Endothelial cell of umbilical vein (primary cell): ENCODE results near the gene TAMALIN. TPM values are rescaled to one million over a fixed set of nuclear protein-coding genes. Genes with fewer than 3 reads are reported as not detected.
A peak's percentile ranks its signal among the peaks of the same experiment; 100 is the strongest.

Source experiments
- BruUV-seq: library from RNA; stranded (reverse); fragments of 400-500 nt; replicated peaks from 2 replicates; lab custom pipeline; 2021; lab: Mats Ljungman, UMichigan
- CTCF ChIA-PET: fragments of 300-600, 350-600 bp; sonication (Branson Sonifier 250); formaldehyde crosslinking; loops from one replicate; lab custom pipeline; 2021; ENCODE audit warnings: antibody characterized with exemption, inconsistent platforms; lab: Charles Lee
- POLR2A ChIA-PET: fragments of 300-600, 350-600 bp; sonication (Branson Sonifier 250); formaldehyde crosslinking; loops from one replicate; lab custom pipeline; 2021; ENCODE audit warnings: antibody characterized with exemption, inconsistent platforms; lab: Charles Lee
- DNase-seq: peaks from one replicate; pipeline ENCODE4 v3.0.0-alpha.2; 2011; ENCODE audit warnings: low read depth, low spot score
- FAIRE-seq: peaks from 2 replicates; lab custom pipeline; 2011; peaks lifted over from hg19 to GRCh38; lab: Jason Lieb, UNC
- H2AFZ ChIP-seq: 2 replicates; pipeline ENCODE4 v1.6.0; 2012; ENCODE audit warnings: low read depth, low read length, control low read depth, inconsistent platforms
- H3K27ac ChIP-seq: 2 replicates; pipeline ENCODE4 v1.5.1; 2011; ENCODE audit warnings: low read depth, mild to moderate bottlenecking, control low read depth, low read length, moderate library complexity; ENCODE audit not compliant: insufficient read depth
- H3K27me3 ChIP-seq, 2 experiments: 2 replicates each; pipeline versions ENCODE4 v1.6.0 to v1.6.1; 2011; ENCODE audit warnings: low read length in 2 of 2, mixed read lengths in 1 of 2; ENCODE audit not compliant: control insufficient read depth in 2 of 2, insufficient read depth in 2 of 2
- H3K36me3 ChIP-seq, 2 experiments: 2 replicates in 1 of 2; 3 replicates in 1 of 2; pipeline ENCODE4 v1.5.1; 2011; ENCODE audit warnings: low read length in 2 of 2, mild to moderate bottlenecking in 1 of 2, moderate library complexity in 1 of 2; ENCODE audit not compliant: control insufficient read depth in 2 of 2, insufficient read depth in 2 of 2; ENCODE audit errors: extremely low read depth in 1 of 2
- H3K4me1 ChIP-seq: 3 replicates; pipeline ENCODE4 v1.5.1; 2011; ENCODE audit warnings: mild to moderate bottlenecking, low read length; ENCODE audit not compliant: control insufficient read depth, insufficient read depth; ENCODE audit errors: extremely low read depth
- H3K4me2 ChIP-seq: 2 replicates; pipeline ENCODE4 v1.6.1; 2011; ENCODE audit warnings: low read length, control low read depth, mixed read lengths; ENCODE audit not compliant: insufficient read depth
- H3K4me3 ChIP-seq, 3 experiments: fragments of 200-600 bp in 1 of 3; sonication (generic), shearing (Covaris generic) in 1 of 3; replicated peaks in 1 of 3; 2 replicates each; pipeline ENCODE4 v1.5.1; 2011 to 2016; ENCODE audit warnings: control low read depth in 3 of 3, low read length in 3 of 3, mild to moderate bottlenecking in 2 of 3, inconsistent platforms in 1 of 3, low read depth in 1 of 3, moderate library complexity in 1 of 3; ENCODE audit not compliant: insufficient read depth in 1 of 3
- H3K79me2 ChIP-seq: 2 replicates; pipeline ENCODE4 v1.6.0; 2012; ENCODE audit warnings: low read length, inconsistent platforms; ENCODE audit not compliant: control insufficient read depth, insufficient read depth
- H3K9ac ChIP-seq: replicated peaks from 2 replicates; pipeline ENCODE3; 2011; ENCODE audit warnings: low read length, control low read depth; ENCODE audit not compliant: insufficient read depth; ENCODE audit errors: extremely low read depth
- H3K9me1 ChIP-seq: replicated peaks from 3 replicates; pipeline ENCODE4 v1.6.0; 2011; ENCODE audit warnings: mild to moderate bottlenecking, low read length; ENCODE audit not compliant: control insufficient read depth, insufficient read depth; ENCODE audit errors: extremely low read depth
- H3K9me3 ChIP-seq: replicated peaks from 2 replicates; pipeline ENCODE4 v1.5.1; 2012; ENCODE audit warnings: low read length, inconsistent platforms; ENCODE audit not compliant: control insufficient read depth, insufficient read depth
- H4K20me1 ChIP-seq: replicated peaks from 2 replicates; pipeline ENCODE3; 2011; ENCODE audit warnings: mild to moderate bottlenecking, low read length; ENCODE audit not compliant: control insufficient read depth, insufficient read depth; ENCODE audit errors: extremely low read depth
- CTCF ChIP-seq, 2 donors: IDR thresholded peaks; 1 replicate in 1 of 2; 2 replicates in 1 of 2; pipeline ENCODE4 v1.5.1; 2011; ENCODE audit warnings: low read length in 2 of 2, mild to moderate bottlenecking in 2 of 2, moderate library complexity in 2 of 2, control low read depth in 1 of 2, inconsistent platforms in 1 of 2, low read depth in 1 of 2; ENCODE audit not compliant: insufficient read depth in 1 of 2; ENCODE audit errors: extremely low read depth in 1 of 2
- EZH2 ChIP-seq: IDR thresholded peaks from 2 replicates; pipeline ENCODE4 v1.6.1; 2012; ENCODE audit warnings: borderline replicate concordance, low read depth, mild to moderate bottlenecking, moderate library complexity, low read length, inconsistent platforms; ENCODE audit not compliant: severe bottlenecking
- FOS ChIP-seq: IDR thresholded peaks from 2 replicates; pipeline ENCODE4 v1.6.1; 2011; ENCODE audit warnings: mild to moderate bottlenecking, low read length, moderate library complexity, borderline replicate concordance; ENCODE audit not compliant: insufficient read depth
- GATA2 ChIP-seq: IDR thresholded peaks from 2 replicates; pipeline ENCODE4 v1.7.0; 2011; ENCODE audit warnings: low read depth, mild to moderate bottlenecking, moderate library complexity, mixed read lengths, low read length; ENCODE audit not compliant: insufficient read length, insufficient read depth
- JUN ChIP-seq: IDR thresholded peaks from 2 replicates; pipeline ENCODE4 v1.6.1; 2011; ENCODE audit warnings: borderline replicate concordance, low read depth; ENCODE audit not compliant: insufficient read length, insufficient read depth
- MYC ChIP-seq: IDR thresholded peaks from one replicate; pipeline ENCODE4 v1.6.1; 2011; ENCODE audit warnings: mild to moderate bottlenecking, low read depth, low read length
- POLR2A ChIP-seq: IDR thresholded peaks from 2 replicates; pipeline ENCODE4 v1.6.1; 2012; ENCODE audit warnings: low read depth, mild to moderate bottlenecking, control low read depth, low read length
- POLR2AphosphoS5 ChIP-seq: IDR thresholded peaks from 2 replicates; pipeline ENCODE4 v1.6.1; 2012; ENCODE audit warnings: low read depth, mild to moderate bottlenecking, control low read depth, low read length, moderate library complexity; ENCODE audit not compliant: insufficient read depth
- dilution Hi-C: fragments of 300-500 bp; cut with MboI; formaldehyde crosslinking; loops from one replicate; pipeline ENCODE4 v1.15.0; 2019; ENCODE audit warnings: low sequenced_read_pairs; ENCODE audit not compliant: extremely low pct_ligation_motif_present
- intact Hi-C: fragments of 100-400 bp; cut with micrococcal nuclease; formaldehyde crosslinking; loops from one replicate; pipeline ENCODE4 v1.10.0; 2022
- polyA plus RNA-seq, 4 experiments: library from polyadenylated mRNA; depleted of rRNA in 3 of 4; stranded (reverse) in 3 of 4; unstranded in 1 of 4; fragments of >200 nt; gene quantifications; 2 replicates each; pipeline versions ENCODE4 v1.2.1 to v1.2.3, GENCODE V29; 2011 to 2012; ENCODE audit warnings: missing spikeins in 1 of 4
- total RNA-seq: library from RNA; stranded (reverse); gene quantifications from 2 replicates; pipeline ENCODE4 v1.2.3, GENCODE V29; 2021
- TF ChIP-seq, protein P1 (sequence below): IDR thresholded peaks from 2 replicates; pipeline ENCODE4 v1.6.1; 2011; ENCODE audit not compliant: insufficient read depth, insufficient read length

TAMALIN gene
- total and polyA plus RNA-seq, 2 donors (not counting 3 experiments of a cell fraction or from before 2014, with no cell fraction given), result 53.3 to 87.5 TPM

GRCh38 chr12:52003591-52003990 is 3.2 kb upstream of the TAMALIN start:
- BruUV-seq, result no TSS peak
- intact Hi-C loops, result no loop called here
- peaks cover 16% of the 10 kb centered on the region for H3K4me1 ChIP-seq

DNA sequence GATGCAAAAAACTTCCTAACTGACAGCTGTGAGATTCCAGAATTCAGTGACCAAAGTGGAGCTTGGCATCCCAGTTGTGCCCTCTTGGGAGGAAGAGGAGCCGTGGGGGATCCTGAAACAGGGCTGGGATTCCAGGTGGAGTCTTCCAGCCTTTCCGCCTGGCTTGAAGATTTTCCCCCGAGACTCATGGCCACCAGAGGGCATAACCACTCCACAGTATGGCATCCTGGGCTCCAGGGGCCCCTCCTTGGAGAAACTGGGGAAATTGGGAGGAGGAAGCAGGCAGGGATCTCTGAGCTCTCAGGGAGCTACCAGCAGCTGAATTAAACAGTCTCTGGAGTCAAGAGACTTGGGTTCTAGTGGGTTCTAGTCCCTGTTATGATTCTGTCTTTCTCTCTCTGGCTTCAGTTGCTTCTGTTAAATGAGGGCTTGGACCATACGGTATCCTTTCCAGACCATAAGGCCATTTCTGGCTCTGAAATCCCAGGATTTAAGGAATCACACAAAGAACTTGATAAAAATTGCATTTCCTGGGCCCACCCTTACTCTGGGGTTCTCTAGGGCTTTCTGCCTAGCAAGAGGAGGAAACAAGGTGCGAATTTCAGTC is 2.6 kb upstream of the TAMALIN start:
- ChIA-PET CTCF (interaction anchor here (0.6 to 11.4 kb wide), 26 partner anchors 8 to 143 kb away, joined by 3 to 946 read pairs (median 5); partner anchors contain the start of genes ATG101 and NR4A1), POLR2A (interaction anchor here (5.8 kb wide), 1 partner anchor 17 kb away, joined by 221 read pairs; no protein-coding TSS in a partner anchor)
- intact Hi-C loops, result loop anchor here (1.0 kb wide), 1 partner anchor 16 kb away; no protein-coding TSS in a partner anchor
- peaks cover 0 to 3% of the 10 kb centered on the region in 2 experiments for H3K36me3 ChIP-seq
- no peaks in the 10 kb centered on the region for H3K27me3 ChIP-seq
- H3K4me2 ChIP-seq, result no peak overlapping the region
- FAIRE-seq (peak; percentile 92), DNase-seq (peak; percentile 60)
- H3K9me1 ChIP-seq, result no peaks in the 10 kb centered on the region
- no peak overlapping the region for H2AFZ ChIP-seq
- no peaks in the 10 kb centered on the region for H4K20me1 ChIP-seq
- TF ChIP-seq POLR2A (no peak), CTCF (IDR thresholded peaks at IDR 0.05; ENCODE audit: extremely low read depth in 1 of 2, insufficient read depth in 1 of 2, low read depth in 1 of 2, low read length in 2 of 2) (peak; percentile 72 to 79), JUN (no peak), GATA2 (no peak), POLR2AphosphoS5 (peak; percentile 37), FOS (no peak)
- TF ChIP-seq, protein P1, sequence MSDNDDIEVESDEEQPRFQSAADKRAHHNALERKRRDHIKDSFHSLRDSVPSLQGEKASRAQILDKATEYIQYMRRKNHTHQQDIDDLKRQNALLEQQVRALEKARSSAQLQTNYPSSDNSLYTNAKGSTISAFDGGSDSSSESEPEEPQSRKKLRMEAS, result no peak
- peaks cover 23% of the 10 kb centered on the region for H3K79me2 ChIP-seq
- no peak overlapping the region for H3K4me3 ChIP-seq
- H3K4me1 ChIP-seq, result peaks cover 22% of the 10 kb centered on the region
- BruUV-seq, result no TSS peak
- H3K9me3 ChIP-seq, result no peaks in the 10 kb centered on the region
- H3K9ac ChIP-seq, result no peak overlapping the region
- H3K27ac ChIP-seq, result no peak overlapping the region
- dilution Hi-C loops, result no loop called here

More at GRCh38 chr12:52003591-52003990, 3.2 kb upstream of the TAMALIN start:
- no peak for DNase-seq
- dilution Hi-C loops, result no loop called here
- Histone ChIP-seq H3K27ac (no peak overlapping the region), H3K36me3 (peaks cover 0 to 2% of the 10 kb centered on the region in 2 experiments), H3K4me3 (no peak overlapping the region), H3K9me3 (no peaks in the 10 kb centered on the region), H3K9ac (no peak overlapping the region), H3K9me1 (no peaks in the 10 kb centered on the region), H4K20me1 (no peaks in the 10 kb centered on the region), H3K79me2 (peaks cover 17% of the 10 kb centered on the region), H3K4me2 (no peak overlapping the region), H3K27me3 (no peaks in the 10 kb centered on the region), H2AFZ (no peak overlapping the region)
- ChIA-PET CTCF (interaction anchor here (0.8 to 11.4 kb wide), 21 partner anchors 8 to 143 kb away, joined by 3 to 946 read pairs (median 6); partner anchors contain the start of genes ATG101 and NR4A1), POLR2A (interaction anchor here (0.7 to 5.8 kb wide), 3 partner anchors 9 to 105 kb away, joined by 3 to 221 read pairs (median 4); no protein-coding TSS in a partner anchor)
- TF ChIP-seq GATA2, result no peak
- no peak for TF ChIP-seq MYC
- no peak for TF ChIP-seq POLR2A
- TF ChIP-seq, protein P1, result no peak
- TF ChIP-seq EZH2, result no peak
- no peak for TF ChIP-seq POLR2AphosphoS5
- no peak for FAIRE-seq
